Endodermal cell (in vitro differentiated cells): ENCODE results near the gene RYR3. TPM values are rescaled to one million over a fixed set of nuclear protein-coding genes. Genes with fewer than 3 reads are reported as not detected.

Experiments used
- DNase-seq: peaks from one replicate; pipeline ENCODE4 v3.0.0-alpha.2; 2017
- H3K27ac ChIP-seq: 2 replicates; pipeline ENCODE4 v1.5.1; 2013; ENCODE audit warnings: mild to moderate bottlenecking, low read depth, low read length, moderate library complexity
- H3K27me3 ChIP-seq: 2 replicates; pipeline ENCODE4 v1.6.1; 2013; ENCODE audit warnings: mild to moderate bottlenecking, low read length, moderate library complexity; ENCODE audit not compliant: insufficient read depth, control insufficient read depth, poor library complexity, severe bottlenecking
- H3K36me3 ChIP-seq: 2 replicates; pipeline ENCODE4 v1.7.0; 2013; ENCODE audit warnings: mild to moderate bottlenecking, low read length, moderate library complexity; ENCODE audit not compliant: control insufficient read depth, insufficient read depth
- H3K4me1 ChIP-seq: one replicate; pipeline ENCODE4 v1.7.0; 2013; ENCODE audit warnings: low read length; ENCODE audit not compliant: control insufficient read depth, insufficient read depth
- H3K4me3 ChIP-seq: 2 replicates; pipeline ENCODE4 v1.5.1; 2013; ENCODE audit warnings: mild to moderate bottlenecking, low read length, moderate library complexity
- H3K9ac ChIP-seq: 2 replicates; pipeline ENCODE4 v1.6.1; 2013; ENCODE audit warnings: mild to moderate bottlenecking, low read length, moderate library complexity; ENCODE audit not compliant: poor library complexity, severe bottlenecking; ENCODE audit errors: extremely low read depth
- H3K9me3 ChIP-seq: 2 replicates; pipeline ENCODE4 v1.6.1; 2013; ENCODE audit warnings: mild to moderate bottlenecking, low read length, moderate library complexity; ENCODE audit not compliant: control insufficient read depth
- H3K27ac Mint-ChIP-seq: 2 replicates; pipeline ENCODE4 v1.8.0; 2020; ENCODE audit warnings: mixed read lengths
- H3K27me3 Mint-ChIP-seq: 2 replicates; pipeline ENCODE4 v1.8.0; 2021; ENCODE audit warnings: mild to moderate bottlenecking, mixed read lengths; ENCODE audit not compliant: insufficient read depth
- H3K36me3 Mint-ChIP-seq: 2 replicates; pipeline ENCODE4 v1.8.0; 2020; ENCODE audit warnings: low read depth, mixed read lengths
- H3K4me1 Mint-ChIP-seq: 2 replicates; pipeline ENCODE4 v1.8.0; 2020; ENCODE audit warnings: mixed read lengths
- H3K4me3 Mint-ChIP-seq: 2 replicates; pipeline ENCODE4 v1.8.0; 2020; ENCODE audit warnings: mild to moderate bottlenecking, moderate library complexity, mixed read lengths
- H3K9me3 Mint-ChIP-seq: 2 replicates; pipeline ENCODE4 v1.8.0; 2020; ENCODE audit warnings: mild to moderate bottlenecking, mixed read lengths
- CTCF ChIP-seq: fragments of 200-600 bp; sonication (generic); conservative IDR thresholded peaks from 2 replicates; pipeline ENCODE4 v1.5.0; 2021; ENCODE audit warnings: antibody characterized with exemption, mild to moderate bottlenecking
- WGBS, 2 experiments: methylation state at CpG; one replicate each; pipeline versions ENCODE4 v1.1.5 to v1.1.7; 2013; ENCODE audit warnings: missing lambda C conversion rate in 2 of 2, mixed read lengths in 1 of 2; ENCODE audit not compliant: insufficient coverage in 1 of 2, insufficient read length in 1 of 2; 5-methylcytosine and 5-hydroxymethylcytosine counted together
- total RNA-seq, 2 donors: library from RNA; stranded (reverse); fragmentation: NEBNext Ultra II Directional in 1 of 2; extraction: Animal tissue kit (Norgen Biotek cat#: 25700) in 1 of 2; gene quantifications; 2 replicates in 1 of 2; 3 replicates in 1 of 2; pipeline ENCODE4 v1.2.1, GENCODE V29; 2021

The RYR3 gene
- total RNA-seq, 2 donors from 2014 or later, result 0.71 to 1.4 TPM

GRCh38 chr15:33392453-33392852 lies 81.7 kb downstream of the RYR3 start:
- Mint-ChIP-seq H3K27me3 (peaks cover 2% of the 10 kb centered on the region), H3K36me3 (no peaks in the 10 kb centered on the region), H3K9me3 (no peaks in the 10 kb centered on the region), H3K27ac (no peak overlapping the region), H3K4me1 (peaks cover 11% of the 10 kb centered on the region), H3K4me3 (no peak overlapping the region)
- peak; percentile 59 for DNase-seq
- Histone ChIP-seq H3K9me3 (no peaks in the 10 kb centered on the region), H3K36me3 (no peaks in the 10 kb centered on the region), H3K27me3 (no peaks in the 10 kb centered on the region), H3K4me3 (no peak overlapping the region), H3K27ac (no peak overlapping the region), H3K4me1 (no peaks in the 10 kb centered on the region), H3K9ac (no peak overlapping the region)
- 60 to 100% methylated on average over 1 to 3 of the region's 3 CpGs for WGBS, 2 experiments
- TF ChIP-seq CTCF, result peak; percentile 74

GRCh38 chr15:33393546-33393945 lies 82.8 kb downstream of the RYR3 start:
- Mint-ChIP-seq H3K27me3 (no peaks in the 10 kb centered on the region), H3K36me3 (no peaks in the 10 kb centered on the region), H3K4me1 (peaks cover 11% of the 10 kb centered on the region), H3K4me3 (no peak overlapping the region), H3K9me3 (no peaks in the 10 kb centered on the region), H3K27ac (no peak overlapping the region)
- Histone ChIP-seq H3K36me3 (no peaks in the 10 kb centered on the region), H3K9ac (no peak overlapping the region), H3K4me3 (no peak overlapping the region), H3K9me3 (no peaks in the 10 kb centered on the region), H3K27me3 (no peaks in the 10 kb centered on the region), H3K4me1 (no peaks in the 10 kb centered on the region), H3K27ac (no peak overlapping the region)
- DNase-seq, result no peak
- no peak for TF ChIP-seq CTCF
- WGBS, 2 experiments, result 93 to 96% methylated on average over 6 of the region's 6 CpGs

- H3K4me1 ChIP-seq, result no peaks in the 10 kb centered on the region
- Mint-ChIP-seq H3K27me3 (no peaks in the 10 kb centered on the region), H3K4me3 (no peak overlapping the region), H3K9me3 (no peaks in the 10 kb centered on the region), H3K27ac (no peak overlapping the region), H3K36me3 (no peaks in the 10 kb centered on the region), H3K4me1 (peaks cover 11% of the 10 kb centered on the region)
- DNase-seq, result no peak
- no peak overlapping the region for H3K9ac ChIP-seq
- TF ChIP-seq CTCF, result no peak
- H3K27ac ChIP-seq, result no peak overlapping the region
- 90 to 97% methylated on average over 6 to 7 of the region's 7 CpGs for WGBS, 2 experiments
- H3K4me3 ChIP-seq, result no peak overlapping the region
- no peaks in the 10 kb centered on the region for H3K9me3 ChIP-seq
- H3K36me3 ChIP-seq, result no peaks in the 10 kb centered on the region
- no peaks in the 10 kb centered on the region for H3K27me3 ChIP-seq
These were observed 84.6 kb downstream of the RYR3 start for GRCh38 chr15:33395321-33395720.
